ENCODE measurements around the gene LRFN4. TPM values are rescaled to one million over a fixed set of nuclear protein-coding genes. Genes with fewer than 3 reads are reported as not detected.

The LRFN4 gene
- total and polyA plus RNA-seq, 2 of the 8 experiments (the other 6 are each of a cell fraction or from before 2014, with no cell fraction given) = 49.8 to 64.3 TPM

DNA sequence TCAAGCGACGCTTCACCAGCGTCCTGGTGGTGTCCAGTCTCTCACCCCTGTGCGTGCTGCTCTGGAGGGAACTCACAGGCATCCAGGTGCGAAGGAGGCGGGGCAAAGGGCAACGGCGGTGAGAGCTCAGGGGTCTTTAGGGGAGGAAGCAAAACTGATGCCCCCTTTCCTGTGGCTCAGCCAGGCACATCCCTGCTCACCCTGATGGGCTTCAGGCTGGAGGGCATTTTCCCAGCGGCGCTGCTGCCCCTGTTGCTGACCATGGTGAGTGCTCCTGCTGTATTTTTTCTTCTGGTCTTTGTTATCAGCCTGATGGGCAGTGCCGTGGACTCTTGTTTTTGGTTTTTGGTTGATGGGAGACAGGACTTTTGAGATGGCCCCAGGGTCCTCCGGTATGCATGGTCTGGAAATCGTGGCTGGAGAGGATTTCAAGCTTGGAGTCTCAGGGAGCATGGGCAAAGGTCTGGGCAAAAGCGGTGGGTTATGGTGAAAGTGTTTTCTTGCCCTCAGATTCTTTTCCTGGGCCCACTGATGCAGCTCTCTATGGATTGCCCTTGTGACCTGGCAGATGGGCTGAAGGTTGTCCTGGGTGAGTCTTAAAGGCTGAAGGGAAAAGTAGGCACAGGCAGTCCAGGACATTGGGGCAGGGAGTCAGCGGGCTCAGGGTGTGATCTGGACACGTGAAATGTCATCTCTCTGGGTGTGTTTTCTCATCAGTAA is 12.9 kb upstream of the LRFN4 start (continued):
- no peak for TF ChIP-seq KDM4A (IDR thresholded peaks at IDR 0.05; ENCODE audit: low read depth, low read length, severe bottlenecking)
- TF ChIP-seq SIRT6 (IDR thresholded peaks at IDR 0.05; ENCODE audit: low read length) = no peak
- TF ChIP-seq SIN3A (conservative IDR thresholded peaks at IDR 0.05 in 1 of 2, IDR thresholded peaks at IDR 0.05 in 1 of 2; ENCODE audit: low read depth in 1 of 2, low read length in 2 of 2) = 0 out of 4 replicates have a peak, but pooled peaks of 1 of the 2 experiments have one; percentile 27
- TF ChIP-seq, protein P1, sequence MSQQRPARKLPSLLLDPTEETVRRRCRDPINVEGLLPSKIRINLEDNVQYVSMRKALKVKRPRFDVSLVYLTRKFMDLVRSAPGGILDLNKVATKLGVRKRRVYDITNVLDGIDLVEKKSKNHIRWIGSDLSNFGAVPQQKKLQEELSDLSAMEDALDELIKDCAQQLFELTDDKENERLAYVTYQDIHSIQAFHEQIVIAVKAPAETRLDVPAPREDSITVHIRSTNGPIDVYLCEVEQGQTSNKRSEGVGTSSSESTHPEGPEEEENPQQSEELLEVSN (IDR thresholded peaks at IDR 0.05) = no peak
- TF ChIP-seq CTBP2 (IDR thresholded peaks at IDR 0.05; ENCODE audit: borderline replicate concordance, insufficient read depth, insufficient read length, low read length) = no peak
- TF ChIP-seq ZNF274 (IDR thresholded peaks at IDR 0.05; ENCODE audit: borderline replicate concordance, extremely low read depth, low read length) = no peak
- no peak for TF ChIP-seq HDAC6 (IDR thresholded peaks at IDR 0.05; ENCODE audit: low read depth, low read length)
- no peak for TF ChIP-seq SRF (IDR thresholded peaks at IDR 0.05; ENCODE audit: low read depth, low read length)

All from H1 (cell line).